K562 (cell line): ENCODE measurements around the gene RERE. TPM values are rescaled to one million over a fixed set of nuclear protein-coding genes. Genes with fewer than 3 reads are reported as not detected.

Source experiments
- BCLAF1 ChIP-seq, 2 experiments: fragments of 450-650 bp in 1 of 2; IDR thresholded peaks; 2 replicates each; pipeline ENCODE4 v1.6.1; 2011 to 2017; ENCODE audit warnings: low read depth in 2 of 2, antibody characterized with exemption in 1 of 2, borderline replicate concordance in 1 of 2, low read length in 1 of 2, mild to moderate bottlenecking in 1 of 2, mixed read lengths in 1 of 2; ENCODE audit not compliant: control insufficient read depth in 1 of 2
- BRCA1 ChIP-seq, 2 experiments: fragments of 450-650 bp in 1 of 2; sonication (generic) in 1 of 2; formaldehyde crosslinking in 1 of 2; IDR thresholded peaks; 2 replicates each; pipeline versions ENCODE4 v1.5.0 to v1.6.1; 2017 to 2020; ENCODE audit warnings: mild to moderate bottlenecking in 1 of 2, missing genetic modification reagents in 1 of 2
- CBX2 ChIP-seq: fragments of 200-600 bp; sonication (generic); IDR thresholded peaks from one replicate; pipeline ENCODE4 v1.6.1; 2012; ENCODE audit warnings: mild to moderate bottlenecking, low read length, inconsistent platforms; ENCODE audit not compliant: insufficient read depth, poor library complexity, severe bottlenecking
- CREB1 ChIP-seq, 2 experiments: sonication (generic) in 1 of 2; formaldehyde crosslinking in 1 of 2; IDR thresholded peaks; 2 replicates each; pipeline versions ENCODE4 v1.6.1 to v1.8.0; 2012 to 2022; ENCODE audit warnings: inconsistent platforms in 1 of 2, mild to moderate bottlenecking in 1 of 2, missing genetic modification reagents in 1 of 2, moderate library complexity in 1 of 2
- CREM ChIP-seq: IDR thresholded peaks from 2 replicates; pipeline ENCODE4 v1.6.1; 2014; ENCODE audit warnings: antibody characterized with exemption, low read depth
- DEAF1 ChIP-seq: fragments of 450-650 bp; formaldehyde crosslinking; IDR thresholded peaks from 2 replicates; pipeline ENCODE4 v1.4.0; 2020; ENCODE audit warnings: mild to moderate bottlenecking, moderate library complexity
- EGR1 ChIP-seq: fragments of 450-650 bp; conservative IDR thresholded peaks from 2 replicates; pipeline ENCODE4 v1.6.1; 2017; ENCODE audit warnings: mild to moderate bottlenecking
- FOXK2 ChIP-seq, 2 experiments: fragments of 450-650 bp; IDR thresholded peaks in 1 of 2; conservative IDR thresholded peaks in 1 of 2; 2 replicates each; pipeline ENCODE4 v1.6.1; 2016; ENCODE audit warnings: low read depth in 2 of 2, mild to moderate bottlenecking in 1 of 2
- KDM1A ChIP-seq, 2 experiments: fragments of 450-650 bp; IDR thresholded peaks; 2 replicates each; pipeline ENCODE4 v1.6.1; 2016; ENCODE audit warnings: mild to moderate bottlenecking in 2 of 2
- POLR2H ChIP-seq: IDR thresholded peaks from 2 replicates; pipeline ENCODE4 v1.6.1; 2016; ENCODE audit warnings: missing genetic modification characterization, low read depth, mild to moderate bottlenecking, control low read depth, missing compliant biosample characterization, moderate library complexity
- RCOR1 ChIP-seq, 2 experiments: IDR thresholded peaks; 2 replicates each; pipeline ENCODE4 v1.6.1; 2012; ENCODE audit warnings: low read depth in 2 of 2, low read length in 2 of 2, borderline replicate concordance in 1 of 2, improper control_type of control experiment in 1 of 2
- REST ChIP-seq, 2 experiments: fragments of 450-650 bp; formaldehyde crosslinking in 1 of 2; IDR thresholded peaks; 2 replicates each; pipeline versions ENCODE4 v1.4.0 to v1.6.1; 2014 to 2020; ENCODE audit warnings: mild to moderate bottlenecking in 2 of 2, borderline replicate concordance in 1 of 2, low read depth in 1 of 2
- STAT5A ChIP-seq: IDR thresholded peaks from 2 replicates; pipeline ENCODE4 v1.6.1; 2012; ENCODE audit warnings: low read length, inconsistent platforms, borderline replicate concordance
- TCF7L2 ChIP-seq: fragments of 150-350 bp; IDR thresholded peaks from 2 replicates; pipeline ENCODE4 v1.6.1; 2016; ENCODE audit warnings: low read depth, mild to moderate bottlenecking, low read length, moderate library complexity
- polyA plus RNA-seq, 8 experiments: library from polyadenylated mRNA; depleted of rRNA in 4 of 8; stranded (reverse) in 5 of 8; unstranded in 3 of 8; fragments of >200 nt; fragmentation: Nextera tagmentation in 2 of 8; fragmentation: Illumina TruSeq in 1 of 8; extraction: Ambion mirVana in 2 of 8; extraction: Trizol in 1 of 8; gene quantifications; 2 replicates each; pipeline versions ENCODE4 v1.2.1 to v1.2.3, GENCODE V29; 2011 to 2014; ENCODE audit warnings: inconsistent platforms in 1 of 8, missing spikeins in 1 of 8
- total RNA-seq, 7 experiments: library from RNA; depleted of rRNA in 6 of 7; stranded (reverse); fragments of >200 nt in 6 of 7; fragmentation: Illumina TruSeq in 2 of 7; extraction: Trizol in 2 of 7; gene quantifications; 2 replicates each; pipeline versions ENCODE4 v1.2.1 to v1.2.3, GENCODE V29; 2011 to 2021; ENCODE audit warnings: low replicate concordance in 1 of 7

Gene RERE
- total and polyA plus RNA-seq, 9 of the 15 experiments (the other 6 are each of a cell fraction or from before 2014, with no cell fraction given): 3.0 to 51.5 (median 13.4) TPM

GRCh38 chr1:8790987-8791386 is 26.5 kb downstream of the RERE start (continued):
- TF ChIP-seq CREB1 (IDR thresholded peaks at IDR 0.05) (peak; percentile 38; the same call in 1 of the 2 replicates), CREB1 (CRISPR knock-in tag; IDR thresholded peaks at IDR 0.05) (no peak), FOXK2 (conservative IDR thresholded peaks at IDR 0.05 in 1 of 2, IDR thresholded peaks at IDR 0.05 in 1 of 2; ENCODE audit: low read depth in 2 of 2) (0 out of 4 replicates have a peak, but pooled peaks have one; percentile 26 to 39), REST (IDR thresholded peaks at IDR 0.05; ENCODE audit: borderline replicate concordance) (no peak), REST (CRISPR knock-in tag; IDR thresholded peaks at IDR 0.05; ENCODE audit: low read depth) (no peak), CBX2 (no peak), EGR1 (peak; percentile 48), CREM (peak; percentile 39), DEAF1 (no peak), TCF7L2 (no peak), KDM1A (IDR thresholded peaks at IDR 0.05) (peak; percentile 60 to 65), BRCA1 (IDR thresholded peaks at IDR 0.05) (no peak), BRCA1 (CRISPR knock-in tag; IDR thresholded peaks at IDR 0.05) (no peak), STAT5A (peak; percentile 45; the same call in 1 of the 2 replicates), RCOR1 (IDR thresholded peaks at IDR 0.05; ENCODE audit: borderline replicate concordance in 1 of 2, low read depth in 2 of 2, low read length in 2 of 2) (peak in 1 of 2 experiments; percentile 51; a peak in 1 of 4 replicates), POLR2H (tag) (no peak), BCLAF1 (IDR thresholded peaks at IDR 0.05; ENCODE audit: borderline replicate concordance in 1 of 2, control insufficient read depth in 1 of 2, low read depth in 2 of 2, low read length in 1 of 2) (no peak)
